Ureter (tissue), 1 donor: ENCODE measurements around the gene HOXA4. TPM values are rescaled to one million over a fixed set of nuclear protein-coding genes. Genes with fewer than 3 reads are reported as not detected.

Source experiments
- DNase-seq: peaks from one replicate; pipeline ENCODE4 v3.0.0-alpha.2; 2020; ENCODE audit warnings: low spot score
- total RNA-seq: library from RNA; stranded (reverse); gene quantifications from one replicate; pipeline ENCODE4 v1.2.4, GENCODE V29; 2023
- donor health status: DM: yes; HTN: yes; CAD: no.

The HOXA4 gene
- total RNA-seq, 1 donor from 2014 or later, result 9.4 TPM

GRCh38 chr7:27158436-27159265, 28.1 kb upstream of the HOXA4 start:
- peak; percentile 46 for DNase-seq

GRCh38 chr7:27157702-27158431, 27.3 kb upstream of the HOXA4 start:
- peak; percentile 29 for DNase-seq

GRCh38 chr7:27156916-27157701, 26.6 kb upstream of the HOXA4 start:
- no peak for DNase-seq

GRCh38 chr7:27156508-27156898, 25.9 kb upstream of the HOXA4 start, which contains the start of gene HOXA7:
Gene HOXA7, minus strand, starts transcription at chr7:27156675. Its CDS starts 130 bp downstream, at chr7:27156545.
- DNase-seq, result peak; percentile 82

GRCh38 chr7:27155816-27156507, 25.4 kb upstream of the HOXA4 start:
- peak; percentile 46 for DNase-seq

- peak; percentile 49 for DNase-seq
Measured at GRCh38 chr7:27154901-27155815, 24.6 kb upstream of the HOXA4 start.

- no peak for DNase-seq
Measured at GRCh38 chr7:27154369-27154768, 23.8 kb upstream of the HOXA4 start.

GRCh38 chr7:27153526-27153925, 23.0 kb upstream of the HOXA4 start:
- no peak for DNase-seq

GRCh38 chr7:27152816-27153442, 22.4 kb upstream of the HOXA4 start:
- no peak for DNase-seq

- peak; percentile 70 for DNase-seq
Measured at GRCh38 chr7:27151931-27152815, 21.6 kb upstream of the HOXA4 start, which contains the start of gene HOXA3. Gene HOXA3, minus strand, starts transcription at chr7:27152583. Its CDS starts 41,943 bp downstream, at chr7:27110640.

- no peak for DNase-seq
Measured at GRCh38 chr7:27151341-27151930, 20.9 kb upstream of the HOXA4 start.

- peak; percentile 79 for DNase-seq
Measured at GRCh38 chr7:27150568-27151340, 20.2 kb upstream of the HOXA4 start.

- peak; percentile 43 for DNase-seq
Measured at GRCh38 chr7:27149842-27150567, 19.4 kb upstream of the HOXA4 start.

GRCh38 chr7:27148756-27149641, 18.4 kb upstream of the HOXA4 start:
- DNase-seq, result peak; percentile 43

- DNase-seq, result peak; percentile 54
Measured at GRCh38 chr7:27148031-27148755, 17.6 kb upstream of the HOXA4 start.
